Activated naive CD4-positive, alpha-beta T cell treated with Interleukin-2 at 50 U/mL for 16 hours (primary cell): ENCODE measurements around the gene AP4B1.
A peak's percentile ranks its signal among the peaks of the same experiment; 100 is the strongest.
"Not testable (repeated sequence)": the region's sequence is repeated elsewhere in the genome, so short reads cannot be mapped to it uniquely, and the experiment has no call there.

Experiments used
- DNase-seq: peaks from one replicate; pipeline ENCODE4 v3.0.0-alpha.2; 2020

The AP4B1 gene

DNA sequence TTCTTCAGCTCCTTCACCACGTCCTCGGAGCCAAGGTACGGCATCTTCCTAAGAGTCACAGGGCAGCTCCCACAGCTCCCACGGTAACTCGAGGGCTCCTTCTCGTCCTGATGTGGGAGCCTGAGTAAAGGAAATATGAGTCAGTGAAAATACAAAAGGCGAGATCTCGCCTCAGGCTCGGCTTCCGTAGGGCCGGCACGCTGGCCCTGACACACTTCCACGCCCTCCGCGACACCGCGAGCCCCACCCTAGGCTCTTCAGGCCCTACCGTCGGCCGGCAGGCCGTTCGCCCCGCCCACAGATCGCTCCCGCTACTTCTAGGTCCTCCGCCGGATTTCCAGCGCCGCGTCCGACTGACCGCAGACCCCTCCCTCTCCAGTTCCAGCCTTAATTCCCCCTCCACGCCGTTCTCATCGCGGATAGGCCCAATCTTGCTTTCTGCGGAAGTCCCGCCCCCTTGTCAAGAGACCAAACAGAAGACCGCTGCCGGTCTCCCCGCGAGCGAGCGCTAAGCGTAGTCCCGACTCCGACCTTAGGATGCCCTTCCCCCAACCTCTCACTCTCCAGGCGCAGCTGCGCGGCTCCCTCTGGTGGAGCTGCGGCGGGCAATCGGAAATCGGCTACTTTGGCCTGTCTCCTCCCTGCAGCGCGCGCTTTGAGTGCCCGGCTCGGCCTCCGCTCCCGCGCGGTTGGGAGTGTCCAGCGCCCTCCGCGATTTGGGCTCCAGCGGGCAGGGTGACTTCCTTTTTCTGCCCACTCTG lies at the start of gene AP4B1, which contains the start of gene DCLRE1B:
Gene AP4B1, minus strand, starts transcription at position 126 of the 761 bp plus-strand sequence. Its CDS starts 82 bp downstream, at position 44.
Gene DCLRE1B, plus strand, starts transcription at position 653 of the 761 bp plus-strand sequence. CDS start 261 bp downstream, outside the sequence.
- peak; percentile 97 for DNase-seq

DNA sequence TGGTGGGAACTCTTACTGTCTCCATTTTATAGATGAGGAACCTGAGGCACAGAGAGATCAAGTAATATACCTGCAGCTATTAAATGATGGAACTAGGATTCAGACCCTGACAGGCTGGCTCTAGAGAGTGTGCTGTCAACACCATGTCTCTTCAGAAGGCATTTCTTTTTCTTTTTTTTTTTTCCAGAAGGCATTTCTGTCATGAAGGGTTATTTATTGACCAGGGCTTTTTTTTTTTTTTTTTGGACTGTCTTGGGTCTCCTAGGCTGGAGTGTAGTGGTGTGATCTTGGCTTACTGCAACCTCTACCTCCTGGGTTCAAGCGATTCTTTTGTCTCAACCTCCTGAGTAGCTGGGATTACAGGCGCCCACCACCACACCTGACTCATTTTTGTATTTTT lies 47.1 kb upstream of the AP4B1 start:
- DNase-seq = no peak

DNA sequence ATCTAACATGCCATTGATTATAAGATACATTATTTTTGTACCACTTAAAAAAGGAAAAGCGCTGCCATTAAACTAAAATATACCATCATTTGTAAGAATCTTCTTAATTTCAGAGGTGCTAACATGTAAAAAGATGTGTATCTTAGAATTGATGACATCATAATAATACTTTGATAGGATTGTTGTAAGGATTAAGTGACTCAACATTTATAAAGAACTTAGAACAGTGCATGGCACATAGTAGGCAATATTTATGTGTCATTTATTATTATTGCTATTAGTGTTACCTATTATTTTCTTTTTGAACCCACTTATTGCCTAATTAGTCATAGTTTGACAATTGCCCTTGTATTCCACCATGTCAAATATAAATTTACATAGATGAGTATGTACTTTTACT lies 46.3 kb upstream of the AP4B1 start:
- no peak for DNase-seq

GRCh38 chr1:113949007-113949406 lies 44.4 kb upstream of the AP4B1 start:
- no peak for DNase-seq

GRCh38 chr1:113948151-113948550 lies 43.6 kb upstream of the AP4B1 start:
- not testable (repeated sequence) for DNase-seq

DNA sequence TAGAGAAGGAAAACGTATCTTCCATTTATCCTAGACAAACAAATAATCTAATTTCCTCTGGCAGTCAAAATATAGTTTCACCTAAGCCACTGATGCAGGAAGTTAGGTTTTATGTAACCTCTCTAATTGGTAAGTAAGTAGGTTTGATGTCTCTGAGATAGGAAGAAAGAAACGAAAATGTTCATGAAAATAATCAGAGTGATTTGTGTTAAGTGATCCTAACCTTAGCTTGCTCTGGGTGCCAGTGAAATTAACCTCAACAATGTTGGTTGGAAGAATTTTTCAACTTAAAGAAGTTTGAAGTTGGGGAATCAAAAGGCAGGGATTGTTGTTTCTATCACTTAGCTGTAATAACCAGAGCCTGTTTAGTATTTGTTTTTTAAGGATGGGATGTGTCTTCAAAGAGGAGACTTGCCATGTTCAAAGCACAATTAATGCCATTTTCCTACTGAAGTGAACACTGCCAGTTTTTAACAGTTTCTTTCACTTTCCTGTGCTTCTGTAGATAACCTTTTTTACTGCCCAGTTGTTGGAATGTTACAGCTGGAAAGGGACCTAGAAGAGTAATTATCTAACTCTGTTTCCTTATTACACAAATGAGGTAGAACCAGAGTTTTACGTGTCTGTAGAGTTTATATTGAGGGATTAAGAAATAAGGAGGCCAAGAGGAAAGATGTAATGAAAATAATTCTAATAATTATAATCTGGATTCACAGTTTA lies 42.9 kb upstream of the AP4B1 start:
- no peak for DNase-seq

DNA sequence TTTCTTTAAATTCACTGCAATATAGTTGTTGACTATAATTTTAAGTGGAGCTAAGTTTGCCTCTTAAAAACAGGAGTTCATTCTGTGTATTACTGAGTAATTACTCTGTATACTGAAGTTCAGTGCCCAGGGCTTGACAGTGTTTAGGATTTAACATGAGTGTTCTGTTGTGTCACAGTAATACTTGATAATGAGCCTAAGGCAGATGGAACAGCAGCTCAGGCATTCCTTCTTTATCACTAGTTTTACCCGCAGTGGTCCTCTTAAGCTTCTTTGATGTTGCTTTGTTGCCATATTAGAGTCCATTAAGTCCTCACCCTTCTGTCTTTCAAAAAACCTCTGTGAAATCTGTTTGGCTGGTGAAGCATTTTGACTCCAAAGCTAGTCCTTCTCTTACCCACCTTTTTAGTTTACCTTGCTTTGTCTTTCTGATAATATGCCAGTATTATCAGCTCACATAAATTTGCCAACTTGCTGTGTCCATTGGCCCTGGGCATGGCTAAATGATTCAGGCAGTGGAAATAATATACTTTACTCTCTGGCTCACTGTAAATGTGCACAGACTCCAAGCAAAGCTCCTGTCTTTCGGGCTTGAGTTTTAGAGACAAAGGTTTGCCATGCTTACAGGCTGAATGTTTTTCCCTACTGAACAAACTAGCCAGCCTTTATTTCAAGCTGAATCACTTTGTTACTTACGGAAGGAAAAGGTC lies 42.2 kb upstream of the AP4B1 start:
- DNase-seq = no peak

- DNase-seq = no peak
Measured at GRCh38 chr1:113946112-113946511, 41.5 kb upstream of the AP4B1 start.

GRCh38 chr1:113945329-113945728 lies 40.7 kb upstream of the AP4B1 start:
- DNase-seq = no peak

DNA sequence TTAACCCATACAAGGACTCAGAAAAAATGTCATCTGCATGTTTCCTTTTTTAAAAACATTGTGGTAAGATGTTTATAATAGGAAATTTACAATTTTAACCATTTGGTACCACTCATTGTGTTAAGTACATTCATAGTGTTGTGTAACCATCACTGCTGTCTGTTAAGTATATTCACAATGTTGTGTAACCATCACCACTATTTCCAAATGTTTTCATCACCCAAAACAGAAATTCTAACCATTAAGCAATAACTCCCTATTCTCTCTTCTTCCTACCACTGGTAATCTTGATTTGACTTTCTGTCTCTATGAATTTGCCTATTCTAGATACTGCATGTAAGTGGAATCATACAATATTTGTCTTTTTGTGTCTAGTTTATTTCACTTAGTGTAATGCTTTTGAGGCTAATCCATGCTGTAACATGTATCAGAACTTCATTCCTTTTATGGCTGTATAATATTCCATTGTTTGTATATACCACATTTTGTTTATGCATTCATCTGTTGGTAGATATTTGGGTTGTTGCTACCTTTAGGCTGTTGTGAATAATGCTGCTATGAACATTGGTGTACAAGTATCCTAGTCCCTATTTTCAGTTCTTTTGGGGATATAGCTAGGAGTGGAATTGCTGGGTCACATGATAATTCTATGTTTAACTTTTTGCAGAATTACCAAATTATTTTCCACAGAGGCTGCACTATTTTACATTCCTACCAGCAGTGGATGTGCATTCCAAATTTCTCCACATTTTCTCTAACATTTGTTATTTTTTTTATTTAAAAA lies 38.6 kb upstream of the AP4B1 start:
- DNase-seq = no peak

DNA sequence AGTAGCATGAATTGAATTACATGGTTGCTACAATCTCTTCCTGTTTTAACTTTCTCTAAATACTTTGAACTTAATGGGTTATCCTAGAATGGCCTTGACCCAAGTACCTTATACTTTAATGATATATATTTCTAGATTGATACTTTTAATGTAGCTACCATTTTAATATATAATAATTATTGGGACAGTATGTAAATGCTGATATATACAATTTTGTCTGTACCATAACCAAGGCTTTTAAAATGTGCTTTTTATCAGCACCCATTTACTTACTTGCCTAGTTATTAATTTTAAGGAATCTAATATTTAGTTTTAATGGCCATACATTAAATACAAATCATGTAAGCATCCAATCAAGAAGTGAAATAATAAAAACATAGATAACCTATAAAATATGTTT lies 37.9 kb upstream of the AP4B1 start:
- DNase-seq = no peak

- DNase-seq = no peak
Measured at GRCh38 chr1:113941245-113941559, 36.6 kb upstream of the AP4B1 start.

DNA sequence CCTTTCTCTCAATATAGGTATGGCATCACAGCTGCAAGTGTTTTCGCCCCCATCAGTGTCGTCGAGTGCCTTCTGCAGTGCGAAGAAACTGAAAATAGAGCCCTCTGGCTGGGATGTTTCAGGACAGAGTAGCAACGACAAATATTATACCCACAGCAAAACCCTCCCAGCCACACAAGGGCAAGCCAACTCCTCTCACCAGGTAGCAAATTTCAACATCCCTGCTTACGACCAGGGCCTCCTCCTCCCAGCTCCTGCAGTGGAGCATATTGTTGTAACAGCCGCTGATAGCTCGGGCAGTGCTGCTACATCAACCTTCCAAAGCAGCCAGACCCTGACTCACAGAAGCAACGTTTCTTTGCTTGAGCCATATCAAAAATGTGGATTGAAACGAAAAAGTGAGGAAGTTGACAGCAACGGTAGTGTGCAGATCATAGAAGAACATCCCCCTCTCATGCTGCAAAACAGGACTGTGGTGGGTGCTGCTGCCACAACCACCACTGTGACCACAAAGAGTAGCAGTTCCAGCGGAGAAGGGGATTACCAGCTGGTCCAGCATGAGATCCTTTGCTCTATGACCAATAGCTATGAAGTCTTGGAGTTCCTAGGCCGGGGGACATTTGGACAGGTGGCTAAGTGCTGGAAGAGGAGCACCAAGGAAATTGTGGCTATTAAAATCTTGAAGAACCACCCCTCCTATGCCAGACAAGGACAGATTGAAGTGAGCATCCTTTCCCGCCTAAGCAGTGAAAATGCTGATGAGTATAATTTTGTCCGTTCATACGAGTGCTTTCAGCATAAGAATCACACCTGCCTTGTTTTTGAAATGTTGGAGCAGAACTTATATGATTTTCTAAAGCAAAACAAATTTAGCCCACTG lies 36.0 kb upstream of the AP4B1 start:
- DNase-seq = peak; percentile 36

GRCh38 chr1:113938192-113938591 lies 33.6 kb upstream of the AP4B1 start:
- DNase-seq = no peak

- DNase-seq = no peak
Measured at GRCh38 chr1:113937146-113937545, 32.5 kb upstream of the AP4B1 start.

- DNase-seq = no peak
Measured at GRCh38 chr1:113935970-113936369, 31.4 kb upstream of the AP4B1 start.

DNA sequence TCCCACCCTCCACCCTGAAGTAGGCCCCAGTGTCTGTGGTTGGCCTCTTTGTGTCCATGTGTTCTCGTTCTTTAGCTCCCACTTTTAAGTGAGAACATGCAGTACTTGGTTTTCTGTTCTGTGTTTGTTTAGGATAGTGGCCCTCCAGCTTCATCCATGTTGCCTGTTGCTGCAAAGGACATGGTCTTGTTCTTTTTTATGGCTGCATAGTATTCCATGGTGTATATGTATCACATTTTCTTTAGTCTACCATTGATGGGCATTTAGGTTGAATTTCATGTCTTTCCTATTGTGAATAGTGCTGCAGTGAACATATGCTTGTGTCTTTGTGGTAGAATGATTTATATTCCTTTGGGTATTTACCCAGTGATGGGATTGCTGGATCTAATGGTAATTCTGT lies 30.6 kb upstream of the AP4B1 start:
- no peak for DNase-seq

DNA sequence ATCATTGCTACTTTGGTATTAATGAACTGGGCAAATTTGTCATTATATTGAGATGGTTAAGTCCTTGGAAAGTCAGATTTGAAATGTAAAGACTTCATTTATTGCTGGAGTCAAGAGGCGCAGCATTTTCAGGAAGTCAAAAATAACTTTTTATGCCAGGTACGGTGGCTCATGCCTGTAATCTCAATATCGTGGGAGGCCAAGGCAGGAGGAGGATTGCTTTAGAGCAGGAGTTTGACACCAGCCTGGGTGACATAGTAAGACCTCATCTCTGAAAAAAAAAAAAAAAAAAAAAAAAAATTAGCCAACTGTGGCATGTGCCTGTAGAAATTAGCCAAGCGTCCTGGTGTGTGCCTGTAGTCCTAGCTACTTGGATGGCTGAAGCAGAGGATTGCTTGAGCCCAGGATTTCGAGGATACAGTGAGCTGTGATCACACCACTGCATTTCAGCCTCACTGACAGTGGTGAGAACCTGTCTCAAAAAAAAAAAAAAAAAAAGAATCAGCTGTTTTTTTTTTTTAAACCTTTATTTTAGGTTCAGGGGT lies 30.0 kb upstream of the AP4B1 start:
- no peak for DNase-seq

- no peak for DNase-seq
Measured at GRCh38 chr1:113934006-113934405, 29.4 kb upstream of the AP4B1 start.

- DNase-seq = no peak
Measured at GRCh38 chr1:113931451-113931851, 26.9 kb upstream of the AP4B1 start.

- peak; percentile 76 for DNase-seq
Measured at GRCh38 chr1:113930499-113931161, 26.0 kb upstream of the AP4B1 start.
